PC-9 (cell line): ENCODE data around the gene NBPF12.
"Not testable (repeated sequence)": the region's sequence is repeated elsewhere in the genome, so short reads cannot be mapped to it uniquely, and the experiment has no call there.

ENCODE experiments used
- CTCF ChIP-seq: fragments of 200-600 bp; sonication (generic); conservative IDR thresholded peaks from 2 replicates; pipeline ENCODE4 v1.6.1; 2017; ENCODE audit warnings: mixed run types, antibody characterized with exemption, mild to moderate bottlenecking, moderate library complexity
- EZH2 ChIP-seq: fragments of 200-600 bp; sonication (generic); IDR thresholded peaks from 2 replicates; pipeline ENCODE4 v1.8.0; 2017; ENCODE audit warnings: antibody characterized with exemption, low read depth

GRCh38 chr1:146930225-146930624, 7.9 kb upstream of the NBPF12 start:
- TF ChIP-seq CTCF, EZH2: not testable (repeated sequence)
